Common myeloid progenitor, CD34-positive (primary cell): ENCODE data around the gene MMP25.
A peak's percentile ranks its signal among the peaks of the same experiment; 100 is the strongest.

Experiments used
- CTCF ChIA-PET: fragments of 350-600 bp; sonication (Branson Sonifier 250); formaldehyde crosslinking; loops from one replicate; lab custom pipeline; 2021; ENCODE audit warnings: antibody characterized with exemption; lab: Charles Lee
- POLR2A ChIA-PET: fragments of 350-600 bp; sonication (Branson Sonifier 250); formaldehyde crosslinking; loops from one replicate; lab custom pipeline; 2021; ENCODE audit warnings: antibody characterized with exemption; lab: Charles Lee
- DNase-seq, 3 donors: peaks; one replicate each; pipeline versions ENCODE4 v3.0.0 to v3.0.0-alpha.2; 2013
- H3K27ac ChIP-seq, 2 experiments: 1 replicate in 1 of 2; 2 replicates in 1 of 2; pipeline ENCODE4 v1.7.0; 2013; ENCODE audit warnings: inconsistent platforms in 2 of 2, low read length in 2 of 2, mild to moderate bottlenecking in 2 of 2, low read depth in 1 of 2, moderate library complexity in 1 of 2; ENCODE audit not compliant: severe bottlenecking in 2 of 2, insufficient read depth in 1 of 2, poor library complexity in 1 of 2
- H3K27me3 ChIP-seq, 5 experiments: replicated peaks in 2 of 5; 1 replicate in 3 of 5; 2 replicates in 2 of 5; pipeline versions ENCODE4 v1.6.1 to v1.7.0; 2013; ENCODE audit warnings: low read length in 4 of 5, mild to moderate bottlenecking in 2 of 5, moderate library complexity in 2 of 5, inconsistent platforms in 1 of 5; ENCODE audit not compliant: insufficient read depth in 5 of 5, control insufficient read depth in 4 of 5
- H3K36me3 ChIP-seq, 4 experiments: 1 replicate in 2 of 4; 2 replicates in 2 of 4; pipeline versions ENCODE4 v1.6.1 to v1.7.0; 2013; ENCODE audit warnings: low read length in 3 of 4, control low read depth in 1 of 4, mild to moderate bottlenecking in 1 of 4; ENCODE audit not compliant: control insufficient read depth in 4 of 4, insufficient read depth in 4 of 4
- H3K4me1 ChIP-seq, 4 experiments: 1 replicate in 3 of 4; 2 replicates in 1 of 4; pipeline versions ENCODE4 v1.6.1 to v1.7.1; 2013; ENCODE audit warnings: low read length in 3 of 4, mild to moderate bottlenecking in 3 of 4, control low read depth in 1 of 4, inconsistent platforms in 1 of 4, moderate library complexity in 1 of 4; ENCODE audit not compliant: control insufficient read depth in 4 of 4, insufficient read depth in 4 of 4; ENCODE audit errors: control extremely low read depth in 1 of 4
- H3K4me3 ChIP-seq, 7 experiments: 1 replicate in 4 of 7; 2 replicates in 3 of 7; pipeline versions ENCODE4 v1.5.1 to v1.7.0; 2013; ENCODE audit warnings: mild to moderate bottlenecking in 7 of 7, low read length in 6 of 7, moderate library complexity in 6 of 7, inconsistent platforms in 2 of 7, low read depth in 2 of 7, control low read depth in 1 of 7; ENCODE audit not compliant: insufficient read depth in 4 of 7, control insufficient read depth in 1 of 7; ENCODE audit errors: extremely low read depth in 1 of 7
- H3K9me3 ChIP-seq, 5 experiments: 1 replicate in 4 of 5; 2 replicates in 1 of 5; pipeline versions ENCODE4 v1.6.1 to v1.7.1; 2013; ENCODE audit warnings: low read length in 4 of 5, mild to moderate bottlenecking in 2 of 5, inconsistent platforms in 1 of 5, low read depth in 1 of 5, moderate library complexity in 1 of 5; ENCODE audit not compliant: control insufficient read depth in 4 of 5, insufficient read depth in 2 of 5; ENCODE audit errors: control extremely low read depth in 1 of 5
- WGBS: methylation state at CpG from one replicate; pipeline ENCODE4 v1.1.5; 2013; ENCODE audit not compliant: insufficient coverage; 5-methylcytosine and 5-hydroxymethylcytosine counted together

MMP25 gene

GRCh38 chr16:3010510-3010909 is 35.9 kb upstream of the MMP25 start:
- DNase-seq = no peak
- Histone ChIP-seq H3K36me3 (no peaks in the 10 kb centered on the region), H3K27ac (no peak overlapping the region), H3K4me3 (no peak overlapping the region), H3K4me1 (peaks cover 11 to 50% (median 47%) of the 10 kb centered on the region in 4 experiments), H3K9me3 (no peaks in the 10 kb centered on the region), H3K27me3 (peaks cover 0 to 4% (median 0%) of the 10 kb centered on the region in 5 experiments)
- 100% methylated on average over 6 of the region's 8 CpGs for WGBS
- ChIA-PET POLR2A (interaction anchor here (1.4 kb wide), 1 partner anchor 9 kb away, joined by 6 read pairs; the partner anchor contains the start of gene TNFRSF12A), CTCF (interaction anchor here (1.9 to 3.4 kb wide), 3 partner anchors 10 to 21 kb away, joined by 14 to 22 read pairs (median 16); partner anchors contain the start of genes CLDN6 and TNFRSF12A)

GRCh38 chr16:3012246-3012645 is 34.1 kb upstream of the MMP25 start:
- Histone ChIP-seq H3K27me3 (peaks cover 0 to 4% (median 0%) of the 10 kb centered on the region in 5 experiments), H3K4me3 (peak overlapping the region in 3 of 7 experiments; percentile 5 to 38 (median 8)), H3K9me3 (no peaks in the 10 kb centered on the region), H3K27ac (no peak overlapping the region), H3K36me3 (no peaks in the 10 kb centered on the region), H3K4me1 (peaks cover 3 to 34% (median 30%) of the 10 kb centered on the region in 4 experiments)
- CTCF ChIA-PET = interaction anchor here (1.7 to 3.4 kb wide), 3 partner anchors 8 to 22 kb away, joined by 6 to 22 read pairs (median 6); partner anchors contain the start of genes CLDN6 and TNFRSF12A
- no peak for DNase-seq
- 73% methylated on average over 18 of the region's 19 CpGs for WGBS
- POLR2A ChIA-PET = interaction anchor here (0.6 kb wide), 1 partner anchor 38 kb away, joined by 3 read pairs; no protein-coding TSS in a partner anchor

GRCh38 chr16:3012828-3013420 is 33.4 kb upstream of the MMP25 start, which contains the start of gene CLDN9:
Gene CLDN9, plus strand, starts transcription at chr16:3012923. Its CDS starts 440 bp downstream, at chr16:3013363.
- Histone ChIP-seq H3K36me3 (no peaks in the 10 kb centered on the region), H3K27ac (no peak within 1 kb of the TSS), H3K4me1 (peaks cover 2 to 28% (median 25%) of the 10 kb centered on the region in 4 experiments), H3K9me3 (no peaks in the 10 kb centered on the region), H3K27me3 (peaks cover 0 to 4% (median 0%) of the 10 kb centered on the region in 5 experiments), H3K4me3 (peak within 1 kb of the TSS in 3 of 7 experiments; percentile 5 to 38 (median 8))
- 83% methylated on average over 21 of the region's 27 CpGs for WGBS
- ChIA-PET CTCF (interaction anchor here (1.7 to 1.8 kb wide), 2 partner anchors 15 to 21 kb away, joined by 6 read pairs; no protein-coding TSS in a partner anchor), POLR2A (no interaction called here)
- DNase-seq = no peak

- Histone ChIP-seq H3K27me3 (peaks cover 0 to 4% (median 0%) of the 10 kb centered on the region in 5 experiments), H3K4me1 (peaks cover under 1 to 28% (median 25%) of the 10 kb centered on the region in 4 experiments), H3K9me3 (no peaks in the 10 kb centered on the region), H3K36me3 (no peaks in the 10 kb centered on the region), H3K4me3 (no peak overlapping the region), H3K27ac (no peak overlapping the region)
- 93% methylated on average over 26 of the region's 27 CpGs for WGBS
- DNase-seq = no peak
- CTCF ChIA-PET = interaction anchor here (1.0 to 2.1 kb wide), 3 partner anchors 9 to 15 kb away, joined by 4 to 15 read pairs (median 6); no protein-coding TSS in a partner anchor
- POLR2A ChIA-PET = no interaction called here
These were observed 32.8 kb upstream of the MMP25 start for GRCh38 chr16:3013491-3013951.

GRCh38 chr16:3013998-3014690 is 32.2 kb upstream of the MMP25 start:
- POLR2A ChIA-PET = no interaction called here

GRCh38 chr16:3014971-3015370 is 31.4 kb upstream of the MMP25 start:
- no peaks in the 10 kb centered on the region for H3K36me3 ChIP-seq
- peaks cover 0 to 4% (median 0%) of the 10 kb centered on the region in 5 experiments for H3K27me3 ChIP-seq
- 94% methylated on average over 6 of the region's 6 CpGs for WGBS
- DNase-seq = no peak
- CTCF ChIA-PET = interaction anchor here (2.1 kb wide), 1 partner anchor 14 kb away, joined by 15 read pairs; no protein-coding TSS in a partner anchor
- H3K9me3 ChIP-seq = no peaks in the 10 kb centered on the region
- H3K4me1 ChIP-seq = peaks cover 0 to 29% (median 22%) of the 10 kb centered on the region in 4 experiments
- H3K27ac ChIP-seq = no peak overlapping the region
- POLR2A ChIA-PET = interaction anchor here (0.8 kb wide), 1 partner anchor 13 kb away, joined by 3 read pairs; no protein-coding TSS in a partner anchor
- H3K4me3 ChIP-seq = no peak overlapping the region

More at GRCh38 chr16:3013998-3014690, 32.2 kb upstream of the MMP25 start:
- WGBS = 89% methylated on average over 8 of the region's 12 CpGs
- CTCF ChIA-PET = interaction anchor here (1.0 to 2.1 kb wide), 2 partner anchors 9 to 15 kb away, joined by 4 to 15 read pairs; no protein-coding TSS in a partner anchor
- Histone ChIP-seq H3K4me1 (peaks cover 0 to 27% (median 22%) of the 10 kb centered on the region in 4 experiments), H3K27me3 (peaks cover 0 to 4% (median 0%) of the 10 kb centered on the region in 5 experiments), H3K27ac (no peak overlapping the region), H3K36me3 (no peaks in the 10 kb centered on the region), H3K4me3 (no peak overlapping the region), H3K9me3 (no peaks in the 10 kb centered on the region)
- DNase-seq = no peak
